IMR-90 (cell line): ENCODE measurements around the gene INTS15. TPM values are rescaled to one million over a fixed set of nuclear protein-coding genes. Genes with fewer than 3 reads are reported as not detected.

ENCODE experiments used
- ATAC-seq: fragments of 200-7000 bp; cut with Tn5 transposase; 2 replicates; pipeline ENCODE4 v1.9.1; 2020; ENCODE audit warnings: low read depth, mild to moderate bottlenecking, moderate library complexity
- BruUV-seq: library from RNA; stranded (reverse); fragments of 400-500 nt; replicated peaks from 2 replicates; lab custom pipeline; 2021; lab: Mats Ljungman, UMichigan
- CTCF ChIA-PET: fragments of 300-600 bp; formaldehyde crosslinking; extraction: SDS; loops from one replicate; lab custom pipeline; 2021; ENCODE audit warnings: antibody characterized with exemption; lab: Yijun Ruan, JAX
- POLR2A ChIA-PET: fragments of 300-600 bp; sonication (Branson Sonifier 250); formaldehyde crosslinking; loops from one replicate; lab custom pipeline; 2022; ENCODE audit warnings: antibody characterized with exemption; ENCODE audit not compliant: unreplicated experiment; lab: Charles Lee
- DNase-seq: peaks from one replicate; pipeline ENCODE4 v3.0.0; 2013
- H2AFZ ChIP-seq: replicated peaks from 2 replicates; pipeline ENCODE3; 2013; ENCODE audit warnings: low read length, mild to moderate bottlenecking; ENCODE audit not compliant: poor library complexity
- H2AK5ac ChIP-seq: 2 replicates; pipeline ENCODE4 v1.6.1; 2013; ENCODE audit warnings: low read depth, low read length, inconsistent platforms
- H2AK9ac ChIP-seq: replicated peaks from 2 replicates; pipeline ENCODE3; 2013; ENCODE audit warnings: mild to moderate bottlenecking, low read depth, low read length, moderate library complexity; ENCODE audit not compliant: poor library complexity
- H2BK120ac ChIP-seq: 2 replicates; pipeline ENCODE4 v1.6.1; 2013; ENCODE audit warnings: low read depth, low read length, inconsistent platforms
- H2BK15ac ChIP-seq: 3 replicates; pipeline ENCODE4 v1.6.1; 2013; ENCODE audit warnings: low read depth, low read length, inconsistent platforms
- H2BK20ac ChIP-seq: 2 replicates; pipeline ENCODE4 v1.6.1; 2013; ENCODE audit warnings: low read depth, mild to moderate bottlenecking, inconsistent platforms, low read length, moderate library complexity
- H2BK5ac ChIP-seq: 2 replicates; pipeline ENCODE4 v1.6.1; 2013; ENCODE audit warnings: mild to moderate bottlenecking, low read depth, low read length, inconsistent platforms; ENCODE audit not compliant: poor library complexity, severe bottlenecking
- H3K14ac ChIP-seq: replicated peaks from 2 replicates; pipeline ENCODE4 v1.6.1; 2013; ENCODE audit warnings: low read depth, low read length, inconsistent platforms
- H3K18ac ChIP-seq: 2 replicates; pipeline ENCODE4 v1.6.1; 2013; ENCODE audit warnings: low read depth, low read length, control low read depth
- H3K23ac ChIP-seq: 2 replicates; pipeline ENCODE4 v1.6.1; 2013; ENCODE audit warnings: low read depth, low read length, inconsistent platforms
- H3K27ac ChIP-seq: 2 replicates; pipeline ENCODE4 v1.5.1; 2013; ENCODE audit warnings: mild to moderate bottlenecking, control low read depth, low read length; ENCODE audit not compliant: insufficient read depth
- H3K27me3 ChIP-seq: 2 replicates; pipeline ENCODE4 v1.6.1; 2013; ENCODE audit warnings: low read length; ENCODE audit not compliant: control insufficient read depth, insufficient read depth
- H3K36me3 ChIP-seq: 2 replicates; pipeline ENCODE4 v1.6.1; 2013; ENCODE audit warnings: low read length, mixed read lengths; ENCODE audit not compliant: control insufficient read depth, insufficient read depth
- H3K4ac ChIP-seq: 2 replicates; pipeline ENCODE4 v1.6.1; 2013; ENCODE audit warnings: low read depth, low read length, inconsistent platforms
- H3K4me1 ChIP-seq: 2 replicates; pipeline ENCODE4 v1.6.1; 2013; ENCODE audit warnings: low read length, mixed read lengths; ENCODE audit not compliant: control insufficient read depth, insufficient read depth
- H3K4me2 ChIP-seq: 2 replicates; pipeline ENCODE4 v1.6.1; 2013; ENCODE audit warnings: low read depth, mild to moderate bottlenecking, control low read depth, low read length, moderate library complexity
- H3K4me3 ChIP-seq: 2 replicates; pipeline ENCODE4 v1.5.1; 2013; ENCODE audit warnings: low read depth, mild to moderate bottlenecking, control low read depth, low read length, moderate library complexity; ENCODE audit not compliant: insufficient read depth
- H3K56ac ChIP-seq: 2 replicates; pipeline ENCODE4 v1.6.1; 2013; ENCODE audit warnings: low read length, inconsistent platforms; ENCODE audit not compliant: insufficient read depth; ENCODE audit errors: extremely low read depth
- H3K79me1 ChIP-seq, 2 experiments: 2 replicates each; pipeline ENCODE4 v1.6.1; 2013; ENCODE audit warnings: low read length in 2 of 2, inconsistent platforms in 1 of 2, low read depth in 1 of 2
- H3K9ac ChIP-seq: 2 replicates; pipeline ENCODE4 v1.6.1; 2013; ENCODE audit warnings: low read depth, low read length, control low read depth
- H3K9me1 ChIP-seq: 2 replicates; pipeline ENCODE4 v1.6.1; 2013; ENCODE audit warnings: low read length, inconsistent platforms; ENCODE audit not compliant: insufficient read depth
- H3K9me3 ChIP-seq: 2 replicates; pipeline ENCODE4 v1.6.1; 2013; ENCODE audit warnings: low read length; ENCODE audit not compliant: control insufficient read depth, insufficient read depth
- H4K20me1 ChIP-seq: 2 replicates; pipeline ENCODE4 v1.6.1; 2013; ENCODE audit warnings: low read length, inconsistent platforms; ENCODE audit not compliant: insufficient read depth
- H4K5ac ChIP-seq: 2 replicates; pipeline ENCODE4 v1.6.1; 2013; ENCODE audit warnings: mild to moderate bottlenecking, low read depth, low read length, control low read depth
- H4K8ac ChIP-seq, 2 experiments: 2 replicates each; pipeline ENCODE4 v1.6.1; 2013; ENCODE audit warnings: low read depth in 2 of 2, low read length in 2 of 2, control low read depth in 1 of 2, inconsistent platforms in 1 of 2
- H4K91ac ChIP-seq: 2 replicates; pipeline ENCODE4 v1.6.1; 2013; ENCODE audit warnings: low read depth, low read length, inconsistent platforms; ENCODE audit not compliant: insufficient read depth
- MXI1 ChIP-seq: IDR thresholded peaks from 2 replicates; pipeline ENCODE4 v1.6.1; 2012; ENCODE audit warnings: low read depth, mild to moderate bottlenecking, low read length, moderate library complexity, borderline replicate concordance
- RFX5 ChIP-seq: IDR thresholded peaks from 2 replicates; pipeline ENCODE4 v1.8.0; 2012; ENCODE audit warnings: low read depth, mild to moderate bottlenecking, low read length, moderate library complexity
- SMC3 ChIP-seq: fragments of 150-350 bp; IDR thresholded peaks from 2 replicates; pipeline ENCODE4 v1.6.1; 2016; ENCODE audit warnings: low read depth, mild to moderate bottlenecking, antibody characterized with exemption, low read length, moderate library complexity
- WGBS, 2 experiments: methylation state at CpG; one replicate each; pipeline versions ENCODE4 v1.1.5 to v1.1.7; 2013; ENCODE audit warnings: missing lambda C conversion rate in 2 of 2; ENCODE audit not compliant: insufficient read length in 1 of 2; ENCODE audit errors: extremely low coverage in 2 of 2; 5-methylcytosine and 5-hydroxymethylcytosine counted together
- dilution Hi-C: fragments of 300-500 bp; cut with HindIII; formaldehyde crosslinking; loops from one replicate; pipeline ENCODE4 v1.14.3; 2018; ENCODE audit warnings: low sequenced_read_pairs; ENCODE audit not compliant: unreplicated experiment
- in situ Hi-C: fragments of 300-500 bp; cut with MboI; formaldehyde crosslinking; loops from 3 replicates; pipeline ENCODE4 v1.14.3; 2019; ENCODE audit warnings: low sequenced_read_pairs, inconsistent platforms, mixed read lengths
- intact Hi-C: fragments of 100-400 bp; cut with micrococcal nuclease; formaldehyde crosslinking; loops from 2 replicates; pipeline ENCODE4 v1.10.0; 2022
- polyA plus RNA-seq, 3 experiments: library from polyadenylated mRNA; depleted of rRNA; stranded (reverse); fragments of >200 nt; gene quantifications; 2 replicates each; pipeline ENCODE4 v1.2.3, GENCODE V29; 2012; ENCODE audit warnings: low replicate concordance in 1 of 3
- total RNA-seq: library from RNA; depleted of rRNA; stranded (reverse); fragments of >200 nt; gene quantifications from 2 replicates; pipeline ENCODE4 v1.2.3, GENCODE V29; 2012
- TF ChIP-seq, protein P1 (sequence below): conservative IDR thresholded peaks from 2 replicates; pipeline ENCODE4 v1.5.1; 2012; ENCODE audit warnings: mild to moderate bottlenecking, low read depth, low read length, improper control_type of control experiment

The INTS15 gene
- total and polyA plus RNA-seq, 2 of the 4 experiments (the other 2 are of a cell fraction): 7.0 to 20.8 TPM

DNA sequence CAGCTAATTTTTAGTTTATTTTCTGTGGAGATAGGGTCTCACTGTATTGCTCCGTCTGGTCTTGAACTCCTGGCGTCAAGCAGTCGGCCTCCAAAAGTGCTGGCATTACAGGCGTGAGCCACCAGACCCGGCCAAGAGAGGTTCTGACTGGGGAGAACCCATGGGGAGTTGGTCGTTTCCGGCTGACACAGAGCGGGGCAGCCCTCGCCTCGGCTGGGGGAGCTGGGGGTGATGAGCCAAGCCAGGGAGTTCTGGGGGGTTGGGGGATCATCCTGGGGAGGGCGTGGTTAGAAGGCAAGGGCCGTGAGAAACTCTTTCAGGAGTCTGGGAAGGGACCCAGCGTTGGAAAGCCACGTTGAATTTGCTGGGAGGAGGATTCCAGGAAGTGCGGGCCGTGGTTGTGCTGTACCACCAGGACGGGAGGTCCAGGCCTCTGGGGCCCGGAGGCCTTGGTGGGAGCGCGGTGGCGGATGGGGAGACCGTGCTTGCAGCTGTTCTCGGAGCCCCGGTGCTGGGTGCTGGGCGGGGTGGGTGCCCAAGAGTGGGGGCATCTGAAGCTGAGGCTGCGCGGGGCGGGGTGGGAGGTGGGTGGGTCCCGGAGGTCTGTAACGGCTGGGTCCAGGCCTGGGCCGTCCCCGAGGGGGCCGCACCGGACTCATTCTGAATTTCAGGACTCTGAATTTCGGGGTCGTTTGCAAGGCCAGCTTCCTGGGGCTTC, 17.2 kb downstream of the INTS15 start:
- Histone ChIP-seq H2BK20ac (no peak overlapping the region), H4K5ac (no peak overlapping the region), H2BK15ac (no peak overlapping the region), H4K8ac (no peak overlapping the region), H3K9ac (no peak overlapping the region), H3K4me2 (no peak overlapping the region), H3K56ac (no peak overlapping the region), H3K9me1 (no peaks in the 10 kb centered on the region; the same call in 1 of the 2 replicates), H3K9me3 (no peaks in the 10 kb centered on the region), H3K79me1 (peaks cover 2 to 3% of the 10 kb centered on the region in 2 experiments; a peak in 1 of 4 replicates), H2BK5ac (no peak overlapping the region), H3K23ac (no peak overlapping the region), H2BK120ac (no peak overlapping the region), H4K20me1 (peaks cover 7% of the 10 kb centered on the region; the same call in 1 of the 2 replicates), H4K91ac (no peak overlapping the region), H2AFZ (no peak overlapping the region), H3K27ac (no peak overlapping the region), H3K4ac (no peak overlapping the region), H3K27me3 (no peaks in the 10 kb centered on the region), H2AK5ac (no peak overlapping the region), H3K18ac (no peak overlapping the region), H2AK9ac (no peak overlapping the region), H3K4me1 (no peaks in the 10 kb centered on the region), H3K14ac (no peak overlapping the region), H3K4me3 (no peak overlapping the region), H3K36me3 (peaks cover 25% of the 10 kb centered on the region)
- dilution Hi-C loops: no loop called here
- CTCF ChIA-PET: no interaction called here
- in situ Hi-C loops: no loop called here
- no peak for DNase-seq
- BruUV-seq: no TSS peak
- ATAC-seq: no peak
- POLR2A ChIA-PET: no interaction called here
- intact Hi-C loops: no loop called here
- TF ChIP-seq RFX5 (no peak), SMC3 (no peak), MXI1 (no peak)
- TF ChIP-seq, protein P1, sequence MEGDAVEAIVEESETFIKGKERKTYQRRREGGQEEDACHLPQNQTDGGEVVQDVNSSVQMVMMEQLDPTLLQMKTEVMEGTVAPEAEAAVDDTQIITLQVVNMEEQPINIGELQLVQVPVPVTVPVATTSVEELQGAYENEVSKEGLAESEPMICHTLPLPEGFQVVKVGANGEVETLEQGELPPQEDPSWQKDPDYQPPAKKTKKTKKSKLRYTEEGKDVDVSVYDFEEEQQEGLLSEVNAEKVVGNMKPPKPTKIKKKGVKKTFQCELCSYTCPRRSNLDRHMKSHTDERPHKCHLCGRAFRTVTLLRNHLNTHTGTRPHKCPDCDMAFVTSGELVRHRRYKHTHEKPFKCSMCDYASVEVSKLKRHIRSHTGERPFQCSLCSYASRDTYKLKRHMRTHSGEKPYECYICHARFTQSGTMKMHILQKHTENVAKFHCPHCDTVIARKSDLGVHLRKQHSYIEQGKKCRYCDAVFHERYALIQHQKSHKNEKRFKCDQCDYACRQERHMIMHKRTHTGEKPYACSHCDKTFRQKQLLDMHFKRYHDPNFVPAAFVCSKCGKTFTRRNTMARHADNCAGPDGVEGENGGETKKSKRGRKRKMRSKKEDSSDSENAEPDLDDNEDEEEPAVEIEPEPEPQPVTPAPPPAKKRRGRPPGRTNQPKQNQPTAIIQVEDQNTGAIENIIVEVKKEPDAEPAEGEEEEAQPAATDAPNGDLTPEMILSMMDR: no peak
- WGBS, 2 experiments: 94% methylated on average over 19 of the region's 36 CpGs; no CpG with 5 or more reads in 1 of the 2 experiments
